GM19035 (cell line): ENCODE data around the gene DENND2A.
"Not testable (repeated sequence)": the region's sequence is repeated elsewhere in the genome, so short reads cannot be mapped to it uniquely, and the experiment has no call there.

ENCODE experiments used
- ATAC-seq: cut with Tn5 transposase; IDR thresholded peaks from one replicate; pipeline ENCODE4 v1.9.1; 2021; ENCODE audit not compliant: unreplicated experiment

Gene DENND2A

DNA sequence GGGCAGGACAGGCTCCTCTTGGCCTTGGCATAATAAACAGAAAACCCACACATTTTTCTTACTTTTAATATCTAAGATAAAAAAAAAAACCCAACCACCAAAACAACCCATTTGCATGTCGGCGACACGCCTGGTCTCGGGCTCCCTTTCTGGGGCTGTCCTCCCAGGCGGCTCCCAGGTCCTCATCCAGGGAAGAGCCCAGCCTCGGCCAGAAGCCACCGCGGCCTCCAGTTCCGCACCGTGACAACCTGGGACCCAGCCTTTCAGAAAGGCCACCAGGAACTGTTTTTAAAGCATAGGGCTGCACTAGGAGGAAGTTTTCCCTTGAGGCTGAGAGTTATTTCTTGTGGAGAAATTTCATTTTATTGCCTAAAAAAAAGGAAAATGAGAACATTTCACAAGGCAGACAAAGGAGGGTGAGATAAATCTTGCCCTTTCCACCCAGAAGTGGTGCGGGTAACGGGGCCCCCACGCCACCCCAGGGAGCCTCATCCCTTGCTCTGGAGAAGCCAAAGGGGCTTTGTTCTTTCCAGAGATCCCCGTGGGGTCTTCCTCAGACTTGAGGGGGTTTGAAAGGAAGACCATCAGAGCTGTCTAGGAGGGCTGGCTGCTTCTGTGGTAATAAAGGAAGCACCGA lies 122.1 kb downstream of the DENND2A start:
- no peak for ATAC-seq

GRCh38 chr7:140517546-140518369 lies 122.9 kb downstream of the DENND2A start:
- peak; percentile 63 for ATAC-seq

- no peak for ATAC-seq
These were observed 128.2 kb downstream of the DENND2A start for GRCh38 chr7:140512317-140513000.

DNA sequence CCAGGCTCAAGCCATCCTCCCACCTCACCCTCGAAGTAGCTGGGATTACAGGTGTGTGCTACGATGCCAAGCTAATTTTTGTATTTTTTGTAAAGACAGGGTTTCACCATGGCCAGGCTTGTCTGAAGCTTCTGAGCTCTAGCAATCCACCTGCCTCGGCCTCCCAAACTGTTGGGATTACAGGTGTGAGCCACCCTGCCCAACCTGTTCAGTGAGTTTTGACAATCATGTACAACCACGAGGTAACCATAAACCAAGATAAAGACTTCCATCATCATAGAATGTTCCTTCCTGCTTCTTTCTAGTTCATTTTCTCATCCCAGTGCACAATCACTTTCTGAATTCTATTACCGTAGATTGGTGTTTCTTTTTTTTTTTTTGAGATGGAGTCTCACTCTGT lies 130.8 kb downstream of the DENND2A start:
- no peak for ATAC-seq

DNA sequence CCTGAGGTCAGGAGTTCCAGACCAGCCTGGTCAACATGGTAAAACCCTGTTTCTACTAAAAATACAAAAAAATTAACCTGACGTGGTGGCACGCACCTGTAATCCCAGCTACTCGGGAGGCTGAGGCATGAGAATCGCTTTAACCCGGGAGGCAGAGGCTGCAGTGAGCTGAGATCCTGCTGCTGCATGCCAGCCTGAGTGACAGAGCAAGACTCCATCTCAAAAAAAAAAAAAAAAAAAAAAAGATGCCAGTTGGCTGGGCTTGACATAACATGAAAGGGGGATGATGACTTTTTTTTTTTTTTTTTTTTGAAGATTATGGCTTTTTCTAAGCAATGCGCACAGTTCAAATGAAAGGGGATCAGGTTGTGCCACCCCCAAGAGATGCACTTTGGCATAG lies 133.1 kb downstream of the DENND2A start:
- not testable (repeated sequence) for ATAC-seq

- ATAC-seq, result no peak
These were observed 133.7 kb downstream of the DENND2A start for GRCh38 chr7:140506788-140507464.

DNA sequence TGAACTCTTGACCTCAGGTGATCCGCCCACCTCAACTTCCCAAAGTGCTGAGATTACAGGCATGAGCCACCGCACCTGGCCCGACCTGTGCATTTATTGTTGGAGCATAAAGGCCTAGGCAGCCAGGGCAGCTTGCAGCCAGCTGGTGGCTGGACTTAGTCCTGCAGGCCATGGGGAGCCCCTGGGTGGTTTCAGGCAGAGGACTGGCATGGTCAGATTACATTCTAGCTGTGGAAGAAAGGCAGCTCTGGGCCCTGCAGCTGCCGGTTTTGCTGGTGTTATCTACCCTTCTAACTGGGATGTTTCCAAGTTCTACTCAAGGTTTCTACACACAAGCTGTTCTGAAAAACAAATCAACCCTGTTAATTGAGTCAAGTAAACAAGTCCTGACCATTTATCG lies 138.6 kb downstream of the DENND2A start:
- ATAC-seq, result no peak

- not testable (repeated sequence) for ATAC-seq
These were observed 142.8 kb downstream of the DENND2A start for GRCh38 chr7:140497807-140498206.

GRCh38 chr7:140497241-140497769 lies 143.3 kb downstream of the DENND2A start:
- ATAC-seq, result no peak

DNA sequence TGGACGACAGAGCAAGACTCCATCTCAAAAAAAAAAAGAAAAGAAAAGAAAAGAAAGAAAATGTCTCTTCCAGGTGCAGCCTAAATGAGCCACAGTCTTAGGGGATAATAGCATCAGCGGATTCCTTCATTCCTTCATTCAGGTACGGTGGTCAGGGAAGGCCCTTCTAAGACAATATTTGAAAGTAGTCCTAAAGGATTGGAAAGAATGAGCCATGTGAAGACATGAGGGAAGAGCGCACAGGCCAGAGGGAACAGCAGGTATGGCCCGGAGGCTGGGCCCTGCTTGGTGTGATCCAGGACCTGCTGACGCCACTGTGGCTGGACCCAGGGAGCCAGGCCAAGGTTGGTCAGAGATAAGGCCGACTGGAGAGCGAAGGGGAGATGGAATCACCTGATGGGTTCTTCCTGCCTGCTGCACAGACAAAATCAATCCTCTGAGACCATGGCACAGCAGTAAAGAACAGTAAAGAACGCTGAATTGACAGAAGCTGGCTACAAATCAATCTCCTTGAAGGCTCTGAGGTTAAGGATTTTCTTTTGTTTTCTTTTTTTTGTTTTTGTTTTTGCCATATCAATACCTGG lies 145.0 kb downstream of the DENND2A start:
- no peak for ATAC-seq

GRCh38 chr7:140494867-140495266 lies 145.7 kb downstream of the DENND2A start:
- no peak for ATAC-seq

DNA sequence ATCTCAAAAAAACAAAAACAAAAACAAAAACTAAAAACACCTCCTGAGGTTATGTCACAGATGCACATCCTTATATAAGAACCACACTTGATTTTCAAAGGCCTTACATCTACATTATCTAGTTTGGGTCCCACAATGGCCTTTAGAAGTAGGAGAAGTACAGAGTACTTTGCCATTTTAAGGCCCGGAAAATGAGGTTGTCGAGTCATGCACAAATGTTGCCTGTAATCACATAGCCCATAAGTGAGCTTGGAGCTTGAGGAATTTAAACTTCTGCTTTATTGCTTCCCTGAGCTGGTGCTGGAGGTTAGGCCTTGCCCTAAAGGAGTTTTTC lies 151.6 kb downstream of the DENND2A start:
- no peak for ATAC-seq

GRCh38 chr7:140485500-140486265 lies 154.9 kb downstream of the DENND2A start:
- ATAC-seq, result no peak

- no peak for ATAC-seq
These were observed 155.6 kb downstream of the DENND2A start for GRCh38 chr7:140484951-140485499.

GRCh38 chr7:140484479-140484878 lies 156.1 kb downstream of the DENND2A start:
- ATAC-seq, result no peak

- ATAC-seq, result no peak
These were observed 160.9 kb downstream of the DENND2A start for GRCh38 chr7:140479739-140480084.

GRCh38 chr7:140479062-140479738 lies 161.4 kb downstream of the DENND2A start, which contains the start of gene MKRN1:
Gene MKRN1 (minus strand): TSS chr7:140479505. CDS start chr7:140479344, 161 bp downstream.
- ATAC-seq, result peak; percentile 92

GRCh38 chr7:140478246-140479061 lies 162.2 kb downstream of the DENND2A start:
- ATAC-seq, result peak; percentile 27
